ENCODE data around the gene IL18R1.

IL18R1 gene

DNA sequence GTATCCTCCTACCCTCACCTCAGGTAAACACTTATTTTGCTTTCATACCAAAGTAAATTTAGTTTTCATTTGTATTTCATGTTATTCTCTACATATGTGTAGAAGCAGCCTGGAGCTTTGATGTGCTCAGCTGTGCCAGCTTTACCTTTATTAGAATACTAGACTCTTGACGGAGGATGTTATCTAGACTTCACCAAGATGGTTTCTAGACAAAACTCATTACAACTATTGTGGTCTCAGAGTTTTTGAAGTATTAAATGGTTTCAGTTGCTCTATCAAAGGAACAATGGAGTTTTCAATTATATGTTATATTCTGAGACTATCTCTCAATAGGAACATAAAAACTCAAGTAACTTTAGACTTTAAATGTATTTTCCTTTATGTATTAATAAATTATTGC, 62.4 kb downstream of the IL18R1 start:
- TF ChIP-seq, protein P1, sequence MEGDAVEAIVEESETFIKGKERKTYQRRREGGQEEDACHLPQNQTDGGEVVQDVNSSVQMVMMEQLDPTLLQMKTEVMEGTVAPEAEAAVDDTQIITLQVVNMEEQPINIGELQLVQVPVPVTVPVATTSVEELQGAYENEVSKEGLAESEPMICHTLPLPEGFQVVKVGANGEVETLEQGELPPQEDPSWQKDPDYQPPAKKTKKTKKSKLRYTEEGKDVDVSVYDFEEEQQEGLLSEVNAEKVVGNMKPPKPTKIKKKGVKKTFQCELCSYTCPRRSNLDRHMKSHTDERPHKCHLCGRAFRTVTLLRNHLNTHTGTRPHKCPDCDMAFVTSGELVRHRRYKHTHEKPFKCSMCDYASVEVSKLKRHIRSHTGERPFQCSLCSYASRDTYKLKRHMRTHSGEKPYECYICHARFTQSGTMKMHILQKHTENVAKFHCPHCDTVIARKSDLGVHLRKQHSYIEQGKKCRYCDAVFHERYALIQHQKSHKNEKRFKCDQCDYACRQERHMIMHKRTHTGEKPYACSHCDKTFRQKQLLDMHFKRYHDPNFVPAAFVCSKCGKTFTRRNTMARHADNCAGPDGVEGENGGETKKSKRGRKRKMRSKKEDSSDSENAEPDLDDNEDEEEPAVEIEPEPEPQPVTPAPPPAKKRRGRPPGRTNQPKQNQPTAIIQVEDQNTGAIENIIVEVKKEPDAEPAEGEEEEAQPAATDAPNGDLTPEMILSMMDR (IDR thresholded peaks at IDR 0.05; ENCODE audit: control insufficient read depth, extremely low read depth, insufficient read depth), result no peak
- H3K4me3 ChIP-seq (ENCODE audit: low read depth, low read length), result no peak overlapping the region
- DNase-seq (ENCODE audit: low read depth), result no peak

DNA sequence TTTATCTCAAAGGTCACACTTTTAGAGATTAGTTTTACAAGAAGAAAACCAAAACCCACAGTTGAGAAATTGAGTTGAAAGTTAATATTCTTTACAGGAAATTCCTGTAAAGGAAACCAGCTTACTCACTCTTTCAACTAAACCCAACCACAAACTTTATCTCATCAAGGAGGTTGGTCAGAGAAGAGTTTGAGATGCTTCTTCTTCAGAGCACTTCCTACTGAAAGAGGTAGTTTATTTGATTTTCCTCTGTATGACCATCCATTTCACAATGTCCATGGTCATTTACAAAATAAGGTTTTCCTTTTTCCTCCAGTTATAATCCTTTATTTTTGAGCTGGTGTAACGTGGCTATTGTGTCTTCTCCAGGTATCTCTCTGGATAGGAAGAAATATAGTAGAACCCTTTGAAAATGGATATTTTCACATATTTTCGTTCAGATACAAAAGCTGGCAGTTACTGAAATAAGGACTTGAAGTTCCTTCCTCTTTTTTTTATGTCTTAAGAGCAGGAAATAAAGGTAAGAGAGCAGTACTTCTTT, 62.9 kb downstream of the IL18R1 start:
- no peak for DNase-seq (ENCODE audit: low read depth)
- no peak overlapping the region for H3K4me3 ChIP-seq (ENCODE audit: low read depth, low read length)
- TF ChIP-seq, protein P1 (IDR thresholded peaks at IDR 0.05; ENCODE audit: control insufficient read depth, extremely low read depth, insufficient read depth), result no peak

DNA sequence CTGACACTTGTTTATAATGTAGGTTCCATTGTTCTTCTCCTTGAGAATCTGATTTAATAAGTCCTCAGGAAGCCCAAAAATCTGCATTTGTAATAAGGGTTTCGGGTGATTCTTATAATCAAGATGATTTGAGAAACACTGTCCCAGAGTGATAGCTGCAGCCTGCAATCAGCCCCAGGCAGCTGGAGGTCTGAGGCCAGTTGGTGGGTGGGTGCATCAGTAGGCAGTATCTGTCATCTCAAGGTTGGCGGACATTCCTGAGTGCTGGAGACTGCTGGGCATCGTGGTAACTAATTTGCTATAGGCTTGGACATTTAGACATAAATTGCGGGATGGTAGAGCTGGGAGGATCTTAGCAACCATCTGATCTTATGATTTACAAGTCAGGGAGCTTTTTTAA, 64.7 kb downstream of the IL18R1 start:
- TF ChIP-seq, protein P1 (IDR thresholded peaks at IDR 0.05; ENCODE audit: control insufficient read depth, extremely low read depth, insufficient read depth), result no peak
- DNase-seq (ENCODE audit: low read depth), result no peak
- no peak overlapping the region for H3K4me3 ChIP-seq (ENCODE audit: low read depth, low read length)

DNA sequence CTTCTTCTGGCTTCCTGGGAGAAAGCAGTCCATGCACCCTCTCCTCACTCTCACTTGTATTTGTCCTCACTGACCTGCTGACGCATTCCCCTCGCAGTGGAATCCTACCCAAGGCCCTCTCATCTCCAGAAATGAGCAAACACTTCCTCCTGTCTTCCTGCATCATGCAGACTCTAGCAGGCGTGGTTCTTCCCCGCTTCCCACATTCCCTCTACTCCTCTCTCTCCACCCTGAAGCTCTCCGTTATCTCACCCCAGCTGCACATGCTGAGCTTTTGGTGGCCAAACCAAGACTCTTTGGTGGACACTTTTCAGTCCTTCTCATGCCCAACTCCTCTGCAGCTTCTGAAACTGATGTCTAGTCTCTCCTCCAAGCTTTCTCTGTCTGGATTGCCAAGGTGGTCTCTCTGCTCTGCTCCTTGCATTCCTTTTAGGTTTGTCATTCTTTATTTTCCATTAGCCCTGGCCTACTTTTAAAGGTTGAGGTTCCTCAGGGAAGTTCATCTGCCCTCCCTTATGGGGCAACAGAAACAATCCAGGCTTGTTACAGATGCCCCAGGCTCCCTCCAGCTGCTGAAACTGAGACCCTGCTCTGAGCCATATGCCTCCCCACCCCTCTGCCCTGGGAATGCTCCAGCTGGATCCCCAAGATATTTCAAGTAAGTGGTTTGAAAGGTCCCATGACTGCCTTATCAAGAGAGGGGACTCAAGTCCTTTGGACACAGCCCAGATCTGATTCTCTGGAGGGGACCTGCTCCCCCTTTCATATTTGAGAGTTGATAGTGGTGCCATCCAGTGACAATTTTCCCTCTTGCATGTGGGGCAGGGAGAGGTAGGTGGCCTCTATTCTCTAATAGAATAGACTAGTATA, 66.5 kb downstream of the IL18R1 start:
- TF ChIP-seq, protein P1 (IDR thresholded peaks at IDR 0.05; ENCODE audit: control insufficient read depth, extremely low read depth, insufficient read depth), result no peak
- DNase-seq (ENCODE audit: low read depth), result no peak
- no peak overlapping the region for H3K4me3 ChIP-seq (ENCODE audit: low read depth, low read length)

DNA sequence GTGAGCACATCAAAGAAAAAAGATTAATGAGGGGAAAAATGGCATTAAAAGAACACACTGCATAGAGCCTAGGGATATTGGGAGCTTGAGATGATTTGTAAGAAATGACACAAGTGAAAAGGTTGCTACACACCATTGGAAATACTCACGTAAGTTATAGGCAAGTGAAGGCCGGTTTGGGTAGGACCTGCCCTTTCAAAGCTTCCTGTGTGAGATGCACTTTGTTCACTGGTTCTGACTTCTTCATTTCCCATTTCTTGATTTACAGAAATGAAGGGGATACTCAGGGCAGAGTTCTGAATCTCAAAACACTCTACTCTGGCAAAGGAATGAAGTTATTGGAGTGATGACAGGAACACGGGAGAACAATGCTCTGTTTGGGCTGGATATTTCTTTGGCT, 67.3 kb downstream of the IL18R1 start, which contains the start of gene IL18RAP:
TSS of gene IL18RAP (plus strand) at position 251 of the 400 bp plus-strand sequence. CDS start at position 369, 118 bp downstream.
- no peak for DNase-seq (ENCODE audit: low read depth)
- H3K4me3 ChIP-seq (ENCODE audit: low read depth, low read length), result no peak within 1 kb of the TSS
- TF ChIP-seq, protein P1 (IDR thresholded peaks at IDR 0.05; ENCODE audit: control insufficient read depth, extremely low read depth, insufficient read depth), result no peak

DNA sequence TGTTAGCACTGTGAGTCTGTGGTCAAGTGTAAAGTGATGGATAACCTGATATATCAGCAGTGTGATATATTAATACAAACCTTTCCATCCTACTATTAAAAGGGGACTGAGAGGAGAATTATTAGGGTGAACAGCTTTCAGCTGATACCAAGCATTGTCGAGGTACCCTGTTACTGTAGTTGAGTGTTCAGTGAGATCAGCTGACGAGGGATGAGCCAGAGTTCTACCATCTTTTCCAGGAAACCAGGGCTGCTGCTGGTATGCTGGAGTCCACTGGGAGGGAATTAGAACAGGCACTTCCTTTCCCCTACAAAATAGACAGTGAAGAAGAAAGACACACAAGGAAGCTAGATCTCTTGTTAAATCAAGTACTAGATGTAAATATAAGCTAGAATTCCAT, 67.8 kb downstream of the IL18R1 start:
- DNase-seq (ENCODE audit: low read depth), result no peak
- H3K4me3 ChIP-seq (ENCODE audit: low read depth, low read length), result no peak overlapping the region
- TF ChIP-seq, protein P1 (IDR thresholded peaks at IDR 0.05; ENCODE audit: control insufficient read depth, extremely low read depth, insufficient read depth), result no peak

Measured in LNCaP clone FGC (cell line).